Measurements from ENCODE around the gene MAP3K12.
"Not testable (repeated sequence)": the region's sequence is repeated elsewhere in the genome, so short reads cannot be mapped to it uniquely, and the experiment has no call there.

MAP3K12 gene

GRCh38 chr12:53435326-53435725 is 63.9 kb downstream of the MAP3K12 start:
- not testable (repeated sequence) for DNase-seq (ENCODE audit: low read depth)

- DNase-seq (ENCODE audit: low read depth): no peak
Measured at GRCh38 chr12:53431187-53431586, 68.1 kb downstream of the MAP3K12 start.

- no peak for DNase-seq (ENCODE audit: low read depth)
Measured at GRCh38 chr12:53430116-53430515, 69.1 kb downstream of the MAP3K12 start.
